Activated CD4-positive, alpha-beta memory T cell treated with anti-CD3 and anti-CD28 coated beads, Interleukin-2, amount 10 ng/mL, durations not matched to agents 7 days and 5 days (primary cell): Measurements from ENCODE around the gene RECK. TPM values are rescaled to one million over a fixed set of nuclear protein-coding genes. Genes with fewer than 3 reads are reported as not detected.
"Not testable (repeated sequence)": the region's sequence is repeated elsewhere in the genome, so short reads cannot be mapped to it uniquely, and the experiment has no call there.

Experiments
- CTCF ChIA-PET: fragments of 350-600 bp; sonication (Branson Sonifier 250); formaldehyde crosslinking; loops from one replicate; lab custom pipeline; 2021; ENCODE audit warnings: antibody characterized with exemption, inconsistent platforms; lab: Charles Lee
- POLR2A ChIA-PET: fragments of 350-600 bp; sonication (Branson Sonifier 250); formaldehyde crosslinking; loops from one replicate; lab custom pipeline; 2021; ENCODE audit warnings: antibody characterized with exemption; lab: Charles Lee
- DNase-seq: peaks from one replicate; pipeline ENCODE4 v3.0.0-alpha.2; 2020
- H3K27ac Mint-ChIP-seq: one replicate; pipeline ENCODE4 v1.8.0; 2021; ENCODE audit warnings: mild to moderate bottlenecking, mixed read lengths
- H3K27me3 Mint-ChIP-seq: one replicate; pipeline ENCODE4 v1.8.0; 2021; ENCODE audit warnings: mixed read lengths
- H3K36me3 Mint-ChIP-seq: one replicate; pipeline ENCODE4 v1.8.0; 2021; ENCODE audit warnings: low read depth, mixed read lengths
- H3K4me1 Mint-ChIP-seq: one replicate; pipeline ENCODE4 v1.8.0; 2021; ENCODE audit warnings: mixed read lengths
- H3K4me3 Mint-ChIP-seq: one replicate; pipeline ENCODE4 v1.8.0; 2021; ENCODE audit warnings: mild to moderate bottlenecking, mixed read lengths
- H3K9me3 Mint-ChIP-seq: one replicate; pipeline ENCODE4 v1.8.0; 2021; ENCODE audit warnings: mixed read lengths
- total RNA-seq, 2 experiments: library from RNA; stranded (reverse); gene quantifications; one replicate each; pipeline ENCODE4 v1.2.3, GENCODE V29; 2021

Gene RECK
- total RNA-seq, 2 experiments from 2014 or later = 7.4 to 8.1 TPM

GRCh38 chr9:36126016-36126730 is 89.5 kb downstream of the RECK start:
- POLR2A ChIA-PET = interaction anchor here (0.5 to 0.8 kb wide), 2 partner anchors 11 to 17 kb away, joined by 3 read pairs; partner anchors contain the start of gene GLIPR2
- peaks cover 18% of the 10 kb centered on the region for H3K4me1 Mint-ChIP-seq
- CTCF ChIA-PET = interaction anchor here (1.2 kb wide), 1 partner anchor 26 kb away, joined by 3 read pairs; no protein-coding TSS in a partner anchor

GRCh38 chr9:36127652-36128244 is 91.0 kb downstream of the RECK start:
- peaks cover 18% of the 10 kb centered on the region for H3K4me1 Mint-ChIP-seq
- ChIA-PET CTCF (interaction anchor here (0.5 to 1.1 kb wide), 2 partner anchors 25 to 39 kb away, joined by 3 read pairs; no protein-coding TSS in a partner anchor), POLR2A (interaction anchor here (0.6 to 1.4 kb wide), 4 partner anchors 9 to 39 kb away, joined by 3 to 6 read pairs (median 3); partner anchors contain the start of gene GLIPR2)
- no peak overlapping the region for H3K27ac Mint-ChIP-seq
- no peaks in the 10 kb centered on the region for H3K9me3 Mint-ChIP-seq
- no peak overlapping the region for H3K4me3 Mint-ChIP-seq
- no peak for DNase-seq
- H3K27me3 Mint-ChIP-seq = peaks cover 4% of the 10 kb centered on the region
- no peaks in the 10 kb centered on the region for H3K36me3 Mint-ChIP-seq

More at GRCh38 chr9:36126016-36126730, 89.5 kb downstream of the RECK start:
- H3K27ac Mint-ChIP-seq = no peak overlapping the region
- H3K9me3 Mint-ChIP-seq = no peaks in the 10 kb centered on the region
- no peaks in the 10 kb centered on the region for H3K36me3 Mint-ChIP-seq
- no peak overlapping the region for H3K4me3 Mint-ChIP-seq
- no peak for DNase-seq
- no peaks in the 10 kb centered on the region for H3K27me3 Mint-ChIP-seq

- Mint-ChIP-seq H3K4me3 (no peak overlapping the region), H3K9me3 (no peaks in the 10 kb centered on the region), H3K27ac (peak overlapping the region; percentile 28), H3K36me3 (no peaks in the 10 kb centered on the region), H3K4me1 (peaks cover 18% of the 10 kb centered on the region), H3K27me3 (peaks cover 5% of the 10 kb centered on the region)
- ChIA-PET POLR2A (interaction anchor here (1.4 kb wide), 1 partner anchor 9 kb away, joined by 6 read pairs; the partner anchor contains the start of gene GLIPR2), CTCF (interaction anchor here (1.0 to 1.6 kb wide), 2 partner anchors 11 to 35 kb away, joined by 3 read pairs; no protein-coding TSS in a partner anchor)
- no peak for DNase-seq
Measured at GRCh38 chr9:36128349-36128748, 91.6 kb downstream of the RECK start.

DNA sequence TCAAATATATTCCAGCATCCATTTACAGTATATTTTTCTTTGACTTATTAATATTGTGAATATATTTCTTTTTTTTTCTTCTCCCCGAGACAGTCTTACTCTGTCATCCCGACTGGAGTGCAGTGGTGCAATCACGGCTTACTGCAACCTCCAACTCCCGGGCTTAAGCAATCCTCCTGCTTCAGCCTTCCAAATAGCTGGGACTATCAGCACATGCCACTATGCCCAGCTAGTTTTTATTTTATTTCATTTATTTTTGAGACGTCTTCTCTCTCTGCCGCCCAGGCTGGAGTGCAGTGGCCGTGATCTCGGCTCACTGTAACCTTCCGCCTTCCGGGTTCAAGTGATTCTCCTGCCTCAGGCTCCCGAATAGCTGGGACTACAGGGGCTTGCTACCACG is 92.4 kb downstream of the RECK start:
- no peaks in the 10 kb centered on the region for H3K36me3 Mint-ChIP-seq
- ChIA-PET POLR2A (interaction anchor here (1.2 kb wide), 1 partner anchor 15 kb away, joined by 7 read pairs; no protein-coding TSS in a partner anchor), CTCF (interaction anchor here (1.0 to 1.6 kb wide), 3 partner anchors 11 to 34 kb away, joined by 3 to 5 read pairs (median 3); no protein-coding TSS in a partner anchor)
- DNase-seq = no peak
- peaks cover 5% of the 10 kb centered on the region for H3K27me3 Mint-ChIP-seq
- peaks cover 18% of the 10 kb centered on the region for H3K4me1 Mint-ChIP-seq
- H3K27ac Mint-ChIP-seq = no peak overlapping the region
- H3K4me3 Mint-ChIP-seq = no peak overlapping the region
- H3K9me3 Mint-ChIP-seq = no peaks in the 10 kb centered on the region

- H3K4me3 Mint-ChIP-seq, DNase-seq, H3K27ac Mint-ChIP-seq, H3K9me3 Mint-ChIP-seq, H3K36me3 Mint-ChIP-seq: not testable (repeated sequence)
- ChIA-PET CTCF (interaction anchor here (0.7 to 1.1 kb wide), 2 partner anchors 28 to 30 kb away, joined by 3 read pairs; no protein-coding TSS in a partner anchor), POLR2A (interaction anchor here (1.2 kb wide), 1 partner anchor 59 kb away, joined by 3 read pairs; the partner anchor contains the start of gene CLTA)
- peaks cover 16% of the 10 kb centered on the region for H3K27me3 Mint-ChIP-seq
- peaks cover 25% of the 10 kb centered on the region for H3K4me1 Mint-ChIP-seq
Measured at GRCh38 chr9:36131666-36132065, 95.0 kb downstream of the RECK start.

GRCh38 chr9:36132086-36132485 is 95.4 kb downstream of the RECK start:
- Mint-ChIP-seq H3K4me3 (no peak overlapping the region), H3K9me3 (no peaks in the 10 kb centered on the region), H3K4me1 (peaks cover 23% of the 10 kb centered on the region), H3K27me3 (peaks cover 16% of the 10 kb centered on the region), H3K36me3 (peaks cover 2% of the 10 kb centered on the region), H3K27ac (no peak overlapping the region)
- ChIA-PET POLR2A (interaction anchor here (1.2 kb wide), 1 partner anchor 59 kb away, joined by 3 read pairs; the partner anchor contains the start of gene CLTA), CTCF (no interaction called here)
- DNase-seq = no peak

DNA sequence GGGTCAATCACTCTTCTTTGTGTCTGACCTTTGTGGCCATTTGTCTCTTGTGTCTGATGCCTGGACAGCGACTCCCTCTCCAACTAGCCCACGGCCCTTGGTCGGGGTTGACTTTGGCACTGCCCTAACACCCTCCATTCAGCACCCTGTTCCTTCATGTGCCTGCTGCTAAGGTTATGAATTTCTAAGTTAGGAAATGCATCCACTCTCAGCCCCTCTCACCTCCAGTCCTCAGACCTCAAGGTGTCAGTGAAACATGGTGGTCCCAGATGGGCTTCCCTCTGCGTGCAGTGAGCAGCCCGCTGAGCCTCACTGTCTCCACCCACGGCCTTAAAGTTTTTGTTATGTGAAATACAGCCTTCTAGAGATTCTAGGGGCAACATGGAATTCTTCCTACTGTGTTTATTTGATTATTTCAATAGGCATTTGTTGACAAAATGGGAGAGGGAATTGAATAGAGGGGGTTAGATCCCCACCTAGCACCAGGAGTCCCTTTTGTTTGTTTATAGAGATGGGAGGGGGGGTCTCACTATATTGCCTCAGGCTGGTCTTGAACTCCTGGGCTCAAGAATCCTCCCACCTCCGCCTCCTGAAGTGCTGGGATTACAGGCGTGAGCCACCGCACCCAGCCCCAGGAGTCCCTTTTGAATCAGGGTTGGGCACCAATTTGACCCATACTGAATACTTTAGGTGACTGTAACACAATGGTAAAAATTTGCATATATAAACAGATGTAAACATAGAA is 98.2 kb downstream of the RECK start:
- Mint-ChIP-seq H3K27ac (no peak overlapping the region), H3K36me3 (peaks cover 17% of the 10 kb centered on the region), H3K4me1 (peaks cover 37% of the 10 kb centered on the region), H3K4me3 (peak overlapping the region; percentile 72), H3K9me3 (no peaks in the 10 kb centered on the region), H3K27me3 (peaks cover 16% of the 10 kb centered on the region)
- ChIA-PET POLR2A (no interaction called here), CTCF (no interaction called here)
- no peak for DNase-seq

GRCh38 chr9:36135741-36136271 is 99.1 kb downstream of the RECK start:
- H3K4me3 Mint-ChIP-seq = peak overlapping the region; percentile 72
- CTCF ChIA-PET = interaction anchor here (0.9 to 2.0 kb wide), 9 partner anchors 13 to 57 kb away, joined by 3 to 18 read pairs (median 9); partner anchors contain the start of gene CLTA
- H3K4me1 Mint-ChIP-seq = peaks cover 46% of the 10 kb centered on the region
- POLR2A ChIA-PET = interaction anchor here (1.1 to 3.0 kb wide), 9 partner anchors 8 to 34 kb away, joined by 3 to 29 read pairs (median 7); no protein-coding TSS in a partner anchor
- DNase-seq = no peak
- H3K27me3 Mint-ChIP-seq = peaks cover 16% of the 10 kb centered on the region
- H3K9me3 Mint-ChIP-seq = no peaks in the 10 kb centered on the region
- H3K36me3 Mint-ChIP-seq = peaks cover 22% of the 10 kb centered on the region
- H3K27ac Mint-ChIP-seq = no peak overlapping the region

DNA sequence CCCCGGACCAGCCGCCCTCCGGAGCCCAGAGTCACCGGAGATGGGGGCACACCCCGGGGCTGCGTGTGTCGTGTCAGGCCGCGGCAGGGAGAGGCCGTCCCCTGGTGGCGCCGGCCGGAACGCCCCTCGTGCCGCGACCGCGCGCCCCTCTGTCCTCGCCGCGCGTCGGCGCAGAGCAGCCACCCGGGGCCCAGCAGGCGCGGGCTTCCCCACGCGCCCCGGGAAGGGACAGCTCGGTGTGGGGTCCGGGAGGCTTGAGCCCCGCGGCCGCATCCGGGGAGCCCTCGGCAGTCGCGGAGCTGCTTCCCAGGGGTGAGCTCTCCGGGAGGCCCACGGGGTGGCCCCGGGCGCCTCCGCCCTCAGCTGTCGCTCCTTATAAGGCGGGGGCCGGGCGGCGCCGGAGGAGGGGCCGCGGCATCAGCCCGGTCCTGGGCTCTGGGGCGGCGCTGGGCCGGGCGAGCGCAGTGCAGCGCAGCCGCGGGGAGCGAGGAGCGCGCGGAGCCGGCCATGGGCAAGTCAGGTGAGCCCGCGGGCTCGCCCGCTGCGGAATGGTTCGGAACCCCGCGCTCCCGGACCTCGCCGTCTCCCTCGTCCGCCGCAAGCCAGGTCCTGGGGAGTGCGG is 99.7 kb downstream of the RECK start, which contains the start of gene GLIPR2:
TSS of gene GLIPR2 (plus strand) at position 462 of the 622 bp plus-strand sequence. CDS start at position 508, 46 bp downstream.
- peak within 1 kb of the TSS; percentile 70 for H3K27ac Mint-ChIP-seq
- H3K4me1 Mint-ChIP-seq = peaks cover 52% of the 10 kb centered on the region
- peaks cover 16% of the 10 kb centered on the region for H3K27me3 Mint-ChIP-seq
- H3K4me3 Mint-ChIP-seq = peak within 1 kb of the TSS; percentile 93
- no peaks in the 10 kb centered on the region for H3K9me3 Mint-ChIP-seq
- CTCF ChIA-PET = interaction anchor here (0.7 to 2.0 kb wide), 11 partner anchors 13 to 56 kb away, joined by 3 to 18 read pairs (median 8); partner anchors contain the start of gene CLTA
- peak; percentile 86 for DNase-seq
- H3K36me3 Mint-ChIP-seq = peaks cover 22% of the 10 kb centered on the region
- POLR2A ChIA-PET = interaction anchor here (1.0 to 3.0 kb wide), 11 partner anchors 8 to 122 kb away, joined by 3 to 29 read pairs (median 7); partner anchors contain the start of gene GNE

DNA sequence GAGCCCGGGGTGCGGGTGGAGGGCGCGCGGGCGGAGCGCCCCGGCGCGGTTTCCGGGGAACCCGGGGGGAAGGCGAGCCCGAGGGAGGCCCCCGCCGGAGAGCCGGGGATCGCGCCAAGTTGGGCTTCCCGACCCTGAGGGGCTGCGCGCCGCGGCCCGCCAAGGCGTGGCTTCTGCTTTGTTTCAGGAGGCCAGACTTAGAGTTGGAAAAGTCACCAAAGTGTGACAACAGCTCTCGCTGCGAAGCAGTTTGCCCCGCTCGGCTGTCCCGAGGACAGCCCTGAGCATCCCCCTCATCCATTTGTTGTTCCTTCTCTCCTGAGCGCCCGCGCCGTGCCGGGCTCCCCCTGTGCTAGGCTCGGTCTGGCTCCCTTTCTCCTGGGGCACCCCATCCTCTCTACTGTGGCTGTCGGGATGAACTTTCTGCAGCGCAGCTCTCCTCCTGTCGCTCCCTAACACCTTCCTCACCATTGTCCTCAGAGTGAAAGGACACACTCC is 100.2 kb downstream of the RECK start:
- peaks cover 25% of the 10 kb centered on the region for H3K36me3 Mint-ChIP-seq
- no peaks in the 10 kb centered on the region for H3K9me3 Mint-ChIP-seq
- DNase-seq = no peak
- peak overlapping the region; percentile 93 for H3K4me3 Mint-ChIP-seq
- POLR2A ChIA-PET = interaction anchor here (0.9 to 3.0 kb wide), 12 partner anchors 8 to 121 kb away, joined by 3 to 29 read pairs (median 6); partner anchors contain the start of genes CLTA and GNE
- H3K27ac Mint-ChIP-seq = peak overlapping the region; percentile 70
- CTCF ChIA-PET = interaction anchor here (0.7 to 2.0 kb wide), 11 partner anchors 12 to 56 kb away, joined by 3 to 18 read pairs (median 8); partner anchors contain the start of gene CLTA
- H3K27me3 Mint-ChIP-seq = peaks cover 15% of the 10 kb centered on the region
- peaks cover 56% of the 10 kb centered on the region for H3K4me1 Mint-ChIP-seq
